Measurements from ENCODE around the gene UGT1A3.

- TF ChIP-seq EP300 (IDR thresholded peaks at IDR 0.05; ENCODE audit: borderline replicate concordance) = no peak
- TF ChIP-seq TAF1 (IDR thresholded peaks at IDR 0.05; ENCODE audit: low read depth) = no peak
- TF ChIP-seq EGR1 (IDR thresholded peaks at IDR 0.05) = no peak
- no peak for TF ChIP-seq TCF12 (IDR thresholded peaks at IDR 0.05; ENCODE audit: low read depth)
- TF ChIP-seq REST (IDR thresholded peaks at IDR 0.05; ENCODE audit: low read depth) = no peak
- TF ChIP-seq CEBPB (IDR thresholded peaks at IDR 0.05) = no peak
Measured at GRCh38 chr2:233801357-233802131, 72.7 kb downstream of the UGT1A3 start.
